Left renal cortex interstitium (tissue), 4 donors: ENCODE measurements around the gene DSG1. TPM values are rescaled to one million over a fixed set of nuclear protein-coding genes. Genes with fewer than 3 reads are reported as not detected.

Source experiments
- polyA plus RNA-seq, 4 donors: library from polyadenylated mRNA; unstranded; fragments of 120-200 nt; gene quantifications; one replicate each; pipeline ENCODE4 v1.2.1, GENCODE V29; 2013; ENCODE audit not compliant: insufficient read length in 4 of 4

DSG1 gene
- polyA plus RNA-seq, 4 donors, result 0.03 to 0.08 (median 0.04) TPM

Other genes starting within 250 kb of the DSG1 start
- gene DSC2, start 215.7 kb upstream of the DSG1 start, polyA plus RNA-seq, result 10 to 100 TPM; 34.2 to 49.5 (median 42.4) TPM
- gene DSC1, start 155.3 kb upstream of the DSG1 start, polyA plus RNA-seq, result 1 to 10 TPM; 1.4 to 2.8 (median 2.2) TPM
- under 1 TPM in 2 of 4 donors, not detected in 2; 0.03 to 0.05 TPM for gene DSG4, start 58.6 kb downstream of the DSG1 start, polyA plus RNA-seq
- gene DSG3, start 129.6 kb downstream of the DSG1 start, polyA plus RNA-seq, result not detected
- gene DSG2, start 180.0 kb downstream of the DSG1 start, polyA plus RNA-seq, result 10 to 100 TPM; 42.4 to 55.5 (median 47.5) TPM